ENCODE measurements around the gene TNIK.

Gene TNIK

GRCh38 chr3:171149526-171150116, 310.6 kb downstream of the TNIK start:
- TF ChIP-seq ZFX (IDR thresholded peaks at IDR 0.05; ENCODE audit: borderline replicate concordance): no peak
- TF ChIP-seq, protein P1, sequence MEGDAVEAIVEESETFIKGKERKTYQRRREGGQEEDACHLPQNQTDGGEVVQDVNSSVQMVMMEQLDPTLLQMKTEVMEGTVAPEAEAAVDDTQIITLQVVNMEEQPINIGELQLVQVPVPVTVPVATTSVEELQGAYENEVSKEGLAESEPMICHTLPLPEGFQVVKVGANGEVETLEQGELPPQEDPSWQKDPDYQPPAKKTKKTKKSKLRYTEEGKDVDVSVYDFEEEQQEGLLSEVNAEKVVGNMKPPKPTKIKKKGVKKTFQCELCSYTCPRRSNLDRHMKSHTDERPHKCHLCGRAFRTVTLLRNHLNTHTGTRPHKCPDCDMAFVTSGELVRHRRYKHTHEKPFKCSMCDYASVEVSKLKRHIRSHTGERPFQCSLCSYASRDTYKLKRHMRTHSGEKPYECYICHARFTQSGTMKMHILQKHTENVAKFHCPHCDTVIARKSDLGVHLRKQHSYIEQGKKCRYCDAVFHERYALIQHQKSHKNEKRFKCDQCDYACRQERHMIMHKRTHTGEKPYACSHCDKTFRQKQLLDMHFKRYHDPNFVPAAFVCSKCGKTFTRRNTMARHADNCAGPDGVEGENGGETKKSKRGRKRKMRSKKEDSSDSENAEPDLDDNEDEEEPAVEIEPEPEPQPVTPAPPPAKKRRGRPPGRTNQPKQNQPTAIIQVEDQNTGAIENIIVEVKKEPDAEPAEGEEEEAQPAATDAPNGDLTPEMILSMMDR (IDR thresholded peaks at IDR 0.05): no peak
- H3K27ac ChIP-seq: no peak overlapping the region

DNA sequence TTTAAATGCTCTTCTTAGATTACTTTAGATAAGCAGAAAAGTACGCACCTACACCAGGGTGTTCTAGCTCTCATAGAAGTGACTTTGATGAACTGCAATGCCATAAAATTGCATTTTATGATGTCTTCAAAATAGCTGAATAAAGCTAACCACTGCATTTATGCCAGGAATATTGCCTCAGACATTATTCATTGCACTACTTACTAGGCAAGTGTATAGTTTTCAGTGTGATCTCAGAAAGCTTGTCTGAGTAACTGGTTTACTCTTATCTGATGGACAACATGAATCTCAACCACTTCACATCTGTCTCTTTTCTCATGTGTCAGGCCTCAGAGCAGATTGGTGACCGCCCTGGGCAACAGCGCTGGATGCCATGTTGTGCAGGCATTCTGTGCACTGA, 314.4 kb downstream of the TNIK start:
- no peak overlapping the region for H3K27ac ChIP-seq
- no peak for TF ChIP-seq ZFX (IDR thresholded peaks at IDR 0.05; ENCODE audit: borderline replicate concordance)
- TF ChIP-seq, protein P1 (IDR thresholded peaks at IDR 0.05): no peak

DNA sequence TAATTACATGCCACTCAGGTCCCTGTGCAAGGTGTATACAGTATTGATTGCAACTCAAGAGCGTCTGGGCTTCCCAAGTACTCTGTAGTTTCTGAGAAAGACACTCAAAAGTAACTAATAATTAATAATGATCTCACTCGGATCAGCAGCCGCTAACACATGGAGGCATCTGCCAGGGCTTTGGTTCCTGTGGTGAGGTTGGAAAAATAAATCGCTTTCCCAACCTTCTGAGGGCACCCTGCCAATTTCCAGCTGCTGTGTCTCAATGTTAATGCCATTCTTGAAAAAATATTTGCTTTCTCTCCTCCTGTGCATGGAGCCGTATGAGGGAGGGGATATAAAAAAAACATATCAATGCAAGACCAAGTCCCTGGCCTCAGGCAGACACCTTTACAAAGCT, 317.2 kb downstream of the TNIK start:
- no peak overlapping the region for H3K27ac ChIP-seq
- TF ChIP-seq, protein P1 (IDR thresholded peaks at IDR 0.05): no peak
- TF ChIP-seq ZFX (IDR thresholded peaks at IDR 0.05; ENCODE audit: borderline replicate concordance): no peak

DNA sequence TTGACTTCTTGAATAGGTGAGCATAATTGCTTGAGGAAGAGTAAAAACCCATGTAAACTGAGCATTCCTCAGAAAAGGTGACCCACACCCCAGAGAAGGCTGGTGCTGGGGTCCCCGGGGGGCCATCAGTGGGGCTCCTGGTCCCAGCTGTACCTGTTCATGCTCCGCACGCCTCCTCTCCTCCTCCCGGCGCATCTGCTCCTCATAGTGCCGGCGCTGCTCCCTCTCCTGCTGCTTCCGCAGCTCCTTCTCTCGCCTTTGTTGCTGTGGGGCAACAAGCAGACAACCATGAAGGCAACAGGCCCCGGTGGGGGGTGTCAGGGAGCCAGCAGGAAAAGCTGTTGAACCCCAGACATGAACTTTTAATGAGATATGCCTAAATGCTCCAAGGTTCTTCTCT, 320.0 kb downstream of the TNIK start:
- H3K27ac ChIP-seq: no peak overlapping the region
- TF ChIP-seq, protein P1 (IDR thresholded peaks at IDR 0.05): no peak
- TF ChIP-seq ZFX (IDR thresholded peaks at IDR 0.05; ENCODE audit: borderline replicate concordance): no peak

GRCh38 chr3:171138027-171138426, 322.2 kb downstream of the TNIK start:
- TF ChIP-seq, protein P1 (IDR thresholded peaks at IDR 0.05): no peak
- TF ChIP-seq ZFX (IDR thresholded peaks at IDR 0.05; ENCODE audit: borderline replicate concordance): no peak

DNA sequence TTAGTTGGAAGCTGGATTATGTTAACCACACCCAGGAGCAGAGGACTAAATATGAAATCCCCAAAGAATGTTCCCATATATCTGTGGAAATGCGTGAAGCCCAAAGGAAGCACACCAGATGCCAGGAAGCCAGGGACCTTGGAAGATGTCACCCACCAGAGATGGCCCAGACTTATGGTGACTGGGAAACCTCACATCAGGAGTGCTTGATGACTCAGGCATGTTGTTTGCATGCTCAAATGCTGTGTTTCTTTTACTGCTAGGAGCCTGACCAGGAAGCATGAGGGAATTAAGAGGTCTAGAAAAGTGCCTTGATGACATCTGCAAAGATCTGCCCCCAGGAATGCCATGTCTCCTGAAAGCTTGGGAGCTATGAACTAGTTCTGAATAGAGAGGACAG, 324.7 kb downstream of the TNIK start:
- no peak for TF ChIP-seq ZFX (IDR thresholded peaks at IDR 0.05; ENCODE audit: borderline replicate concordance)
- TF ChIP-seq, protein P1 (IDR thresholded peaks at IDR 0.05): no peak
- no peak overlapping the region for H3K27ac ChIP-seq

More at GRCh38 chr3:171138027-171138426, 322.2 kb downstream of the TNIK start:
- H3K27ac ChIP-seq: no peak overlapping the region

DNA sequence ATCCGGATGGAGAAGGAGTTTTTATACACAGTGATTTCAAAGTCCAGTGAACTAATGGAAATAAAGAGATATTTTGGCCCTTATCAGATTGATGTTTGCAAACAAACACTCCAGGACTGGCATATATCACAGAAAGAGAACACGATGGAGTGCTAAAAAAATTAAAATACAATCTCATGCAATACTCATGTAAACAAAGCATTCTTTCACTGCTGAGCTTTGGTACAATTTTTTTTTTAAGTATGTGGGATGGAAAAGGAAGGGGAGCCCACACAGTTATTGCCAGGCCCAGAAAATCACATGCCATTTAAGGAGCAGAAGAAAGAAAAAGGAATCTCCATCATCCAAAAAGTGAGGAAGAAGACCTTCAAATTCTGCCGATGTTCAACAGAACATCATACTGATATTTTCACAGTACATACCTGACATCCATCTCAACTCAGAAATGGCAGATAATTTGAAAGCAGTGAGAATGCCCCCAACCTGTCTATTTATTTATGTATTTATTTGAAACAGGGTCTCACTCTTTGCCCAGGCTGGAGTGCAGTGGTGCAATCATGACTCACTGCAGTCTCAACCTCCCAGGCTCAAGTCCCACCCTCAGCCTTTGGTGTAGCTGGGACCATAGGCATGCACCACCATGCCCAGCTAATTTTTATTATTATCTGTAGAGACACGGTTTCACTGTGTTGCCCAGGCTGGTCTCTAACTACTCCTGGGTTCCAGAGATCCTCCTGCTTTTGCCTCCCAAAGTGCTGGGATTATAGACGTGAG, 326.2 kb downstream of the TNIK start:
- no peak overlapping the region for H3K27ac ChIP-seq
- TF ChIP-seq ZFX (IDR thresholded peaks at IDR 0.05; ENCODE audit: borderline replicate concordance): no peak
- TF ChIP-seq, protein P1 (IDR thresholded peaks at IDR 0.05): no peak
